T-helper 2 cell (primary cell): ENCODE measurements around the gene PKP3.
"Not testable (repeated sequence)": the region's sequence is repeated elsewhere in the genome, so short reads cannot be mapped to it uniquely, and the experiment has no call there.

ENCODE experiments used
- DNase-seq, 5 experiments: peaks; one replicate each; pipeline versions ENCODE4 v3.0.0 to v3.0.0-alpha.2; 2012 to 2022

The PKP3 gene

DNA sequence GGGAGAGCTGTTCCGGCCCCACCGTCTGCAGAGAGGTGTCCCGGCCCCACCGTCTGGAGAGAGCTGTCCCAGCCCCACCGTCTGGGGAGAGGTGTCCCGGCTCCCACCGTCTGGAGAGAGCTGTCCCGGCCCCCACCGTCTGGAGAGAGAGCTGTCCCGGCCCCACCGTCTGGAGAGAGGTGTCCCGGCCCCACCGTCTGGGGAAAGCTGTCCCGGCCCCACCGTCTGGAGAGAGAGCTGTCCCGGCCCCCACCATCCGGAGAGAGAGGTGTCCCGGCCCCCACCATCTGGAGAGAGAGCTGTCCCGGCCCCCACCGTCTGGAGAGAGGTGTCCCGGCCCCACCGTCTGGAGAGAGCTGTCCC is 30.6 kb upstream of the PKP3 start:
- not testable (repeated sequence) for DNase-seq

DNA sequence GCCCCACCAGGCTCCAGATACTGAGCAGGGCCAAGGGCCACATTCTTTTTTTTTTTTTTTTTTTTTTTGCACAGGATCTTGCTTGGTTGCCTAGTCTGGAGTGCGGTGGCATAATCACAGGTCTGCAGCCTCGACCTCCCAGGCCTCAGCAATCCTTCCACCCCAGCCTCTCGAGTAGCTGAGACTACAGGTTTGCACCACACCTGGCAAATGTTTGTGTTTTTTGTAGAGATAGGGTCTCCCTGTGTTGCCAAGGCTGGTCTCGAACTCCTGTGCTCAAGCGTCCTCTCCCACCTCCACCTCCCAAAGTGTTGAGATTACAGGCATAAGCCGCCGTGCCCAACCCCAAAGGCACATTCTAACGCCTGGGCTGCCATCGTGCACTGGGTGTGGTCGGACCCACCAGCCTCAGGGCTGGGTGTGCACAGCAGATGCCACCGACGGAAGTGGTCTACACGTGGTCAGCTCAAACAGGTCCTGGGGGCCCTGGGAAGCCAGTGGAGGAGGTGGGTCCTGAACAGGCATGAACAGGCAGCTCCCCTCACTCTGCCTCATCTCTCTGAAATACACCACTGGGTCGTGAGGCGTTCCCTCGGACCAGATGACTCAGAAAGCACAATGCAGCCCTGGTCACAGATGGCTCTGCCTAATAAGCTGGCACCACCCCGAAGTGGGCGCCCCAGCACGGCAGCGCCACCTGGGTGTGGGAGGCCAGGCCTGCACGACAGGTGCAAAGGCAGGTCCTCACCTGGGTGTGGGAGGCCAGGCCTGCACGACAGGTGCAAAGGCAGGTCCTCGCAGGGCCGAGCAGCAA is 29.9 kb upstream of the PKP3 start:
- peak; percentile 37 to 64 (median 59) for DNase-seq

DNA sequence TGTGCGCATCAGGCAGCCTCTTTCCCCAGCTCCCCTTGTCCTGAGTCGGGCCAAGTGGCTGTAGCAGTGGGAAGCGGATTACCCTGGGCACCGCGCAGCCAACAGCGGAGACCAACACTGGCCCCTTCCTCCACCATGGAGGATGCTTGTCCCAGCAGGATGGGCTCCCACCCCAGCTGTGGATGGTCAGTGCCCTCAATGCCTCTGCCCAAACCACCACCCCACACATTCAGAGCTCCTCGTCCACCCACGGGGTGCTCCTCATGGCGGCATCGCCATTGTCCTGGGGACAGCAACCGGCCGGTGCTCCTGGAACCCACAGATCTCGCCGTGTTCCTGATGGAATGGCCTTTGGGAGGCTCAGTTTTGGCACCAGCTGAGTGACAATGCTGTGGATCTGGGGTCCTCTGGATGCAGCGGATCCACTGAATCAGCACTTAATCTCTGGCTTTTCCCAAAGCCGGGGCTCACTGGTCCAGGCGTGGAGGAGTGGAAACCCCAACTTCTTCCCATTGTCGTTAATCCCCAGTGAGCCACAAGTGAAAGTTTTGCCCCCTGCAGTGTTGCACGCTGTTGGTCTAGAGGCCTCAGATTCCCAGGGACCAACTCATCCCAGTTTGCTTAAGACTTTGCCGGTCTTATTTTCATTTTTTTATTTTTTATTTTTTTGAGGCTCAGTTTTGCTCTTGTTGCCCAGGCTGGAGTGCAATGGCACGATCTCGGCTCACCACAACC is 28.9 kb upstream of the PKP3 start:
- DNase-seq, result no peak

DNA sequence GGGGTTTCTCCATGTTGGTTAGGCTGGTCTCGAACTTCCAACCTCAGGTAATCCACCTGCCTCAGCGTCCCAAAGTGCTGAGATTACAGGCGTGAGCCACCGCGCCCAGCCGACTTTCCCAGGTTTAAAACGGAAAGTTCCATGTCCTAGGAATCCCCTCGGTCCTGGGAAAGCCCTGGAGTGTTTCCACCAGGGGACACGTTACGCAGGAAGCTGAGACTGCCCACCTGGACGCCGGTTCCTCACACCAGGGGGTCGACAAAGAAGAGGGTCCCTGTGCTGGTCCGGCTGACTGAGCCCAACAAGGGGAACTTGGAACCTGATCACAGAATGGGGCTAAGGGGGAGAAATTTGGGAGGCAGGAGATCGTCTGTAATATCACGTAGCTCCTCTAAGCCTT is 28.2 kb upstream of the PKP3 start:
- DNase-seq, result no peak

DNA sequence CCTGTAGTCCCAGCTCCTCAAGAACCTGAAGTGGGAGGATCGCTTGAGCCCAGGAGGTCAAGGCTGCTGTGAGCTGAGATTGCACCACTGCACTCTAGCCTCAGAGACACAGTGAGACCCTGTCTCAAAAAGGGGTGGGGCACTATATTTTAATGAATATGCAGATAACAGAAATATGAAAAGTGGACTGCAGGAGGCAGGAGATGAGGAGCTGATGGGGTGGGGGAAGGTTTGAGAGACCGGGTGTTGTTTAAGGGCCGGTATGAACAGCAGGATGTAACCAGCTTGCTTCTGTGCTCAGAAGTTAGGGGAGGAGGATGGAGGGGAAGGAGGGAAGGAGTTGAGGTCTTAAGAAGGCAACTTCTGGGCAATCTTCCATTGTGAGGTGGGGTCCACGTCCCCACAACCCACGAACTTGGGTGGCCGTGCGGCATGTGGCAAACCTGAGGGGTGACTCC is 26.0 kb upstream of the PKP3 start:
- peak in 1 of 5 experiments; percentile 22 for DNase-seq

DNA sequence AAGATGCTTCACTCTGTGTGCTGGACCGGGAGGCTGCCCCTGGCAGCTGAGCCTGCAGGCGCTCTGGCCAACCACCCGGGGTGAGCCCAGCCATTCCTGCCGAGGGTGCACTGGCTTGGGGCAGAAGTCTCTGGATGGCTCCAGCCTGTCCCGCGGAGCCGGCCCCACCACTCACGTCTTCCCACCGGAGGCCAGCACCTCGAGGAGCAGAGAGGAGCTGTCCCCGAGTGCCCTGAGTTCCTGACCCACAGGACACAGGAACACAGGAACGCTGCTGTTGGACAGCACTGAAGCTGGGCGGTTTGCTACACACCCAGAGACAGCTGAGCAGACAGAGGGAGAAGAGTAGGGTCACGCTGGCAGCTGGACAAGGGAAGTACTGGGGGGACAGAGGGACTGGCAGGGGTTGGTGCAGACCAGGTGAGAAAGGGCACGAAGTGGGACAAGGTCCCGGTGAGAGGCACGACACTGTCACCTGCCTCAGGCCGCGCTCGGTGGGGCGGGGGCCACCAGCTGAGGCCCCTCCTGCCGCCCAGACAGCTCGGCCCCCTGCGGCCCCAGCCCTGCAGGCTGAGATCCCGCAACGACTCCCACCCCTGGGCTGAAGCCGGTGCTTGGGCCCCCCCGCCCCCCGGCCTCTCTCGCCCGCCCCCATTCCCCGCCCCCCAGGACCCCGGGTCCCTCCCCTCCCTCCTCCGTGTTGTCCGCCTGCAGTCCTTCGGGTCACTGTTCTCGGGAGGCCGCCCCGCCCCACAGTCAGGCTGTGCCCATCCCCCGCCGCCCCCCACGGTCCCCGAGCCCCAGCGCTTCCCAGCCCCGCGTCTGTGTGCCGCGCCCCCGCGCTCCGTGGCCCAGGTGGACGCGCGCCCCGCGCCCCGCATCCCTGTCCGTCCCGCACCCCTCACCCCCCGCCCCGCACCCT is 25.3 kb upstream of the PKP3 start:
- peak in 1 of 5 experiments; percentile 3 for DNase-seq

DNA sequence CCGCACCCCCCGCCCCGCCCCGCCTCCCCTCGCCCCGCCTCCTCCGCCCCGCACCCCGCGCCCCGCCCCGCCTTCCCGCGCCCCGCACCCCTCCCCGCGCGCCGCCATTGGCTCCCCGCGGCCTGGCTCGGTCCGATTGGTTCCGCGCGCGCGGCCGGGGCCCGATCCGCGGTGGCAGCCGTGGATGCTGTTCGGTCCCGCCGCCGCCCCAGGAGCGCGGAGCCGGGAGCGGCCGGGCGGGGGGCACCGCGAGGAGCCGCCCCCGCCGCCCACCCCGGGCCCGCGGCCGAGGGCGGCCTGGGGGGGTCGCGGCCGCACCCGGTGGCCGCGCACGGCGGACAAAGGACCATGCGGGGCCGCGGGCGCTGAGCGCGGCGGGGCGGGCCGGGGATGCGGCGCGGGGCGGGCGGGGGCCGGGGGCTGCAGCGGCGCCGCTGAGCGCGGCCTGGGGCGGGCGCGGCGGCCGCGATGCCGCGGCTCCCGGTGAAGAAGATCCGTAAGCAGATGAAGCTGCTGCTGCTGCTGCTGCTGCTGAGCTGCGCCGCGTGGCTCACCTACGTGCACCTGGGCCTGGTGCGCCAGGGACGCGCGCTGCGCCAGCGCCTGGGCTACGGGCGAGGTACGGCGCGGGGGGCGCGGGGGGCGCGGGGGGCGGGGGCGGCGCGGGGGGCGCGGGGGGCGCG is 24.5 kb upstream of the PKP3 start, which contains the start of gene B4GALNT4:
Gene B4GALNT4 (plus strand): TSS at position 164 of the 683 bp plus-strand sequence. CDS start 305 bp downstream, at position 469.
- DNase-seq, result peak in 2 of 5 experiments; percentile 33 to 43

DNA sequence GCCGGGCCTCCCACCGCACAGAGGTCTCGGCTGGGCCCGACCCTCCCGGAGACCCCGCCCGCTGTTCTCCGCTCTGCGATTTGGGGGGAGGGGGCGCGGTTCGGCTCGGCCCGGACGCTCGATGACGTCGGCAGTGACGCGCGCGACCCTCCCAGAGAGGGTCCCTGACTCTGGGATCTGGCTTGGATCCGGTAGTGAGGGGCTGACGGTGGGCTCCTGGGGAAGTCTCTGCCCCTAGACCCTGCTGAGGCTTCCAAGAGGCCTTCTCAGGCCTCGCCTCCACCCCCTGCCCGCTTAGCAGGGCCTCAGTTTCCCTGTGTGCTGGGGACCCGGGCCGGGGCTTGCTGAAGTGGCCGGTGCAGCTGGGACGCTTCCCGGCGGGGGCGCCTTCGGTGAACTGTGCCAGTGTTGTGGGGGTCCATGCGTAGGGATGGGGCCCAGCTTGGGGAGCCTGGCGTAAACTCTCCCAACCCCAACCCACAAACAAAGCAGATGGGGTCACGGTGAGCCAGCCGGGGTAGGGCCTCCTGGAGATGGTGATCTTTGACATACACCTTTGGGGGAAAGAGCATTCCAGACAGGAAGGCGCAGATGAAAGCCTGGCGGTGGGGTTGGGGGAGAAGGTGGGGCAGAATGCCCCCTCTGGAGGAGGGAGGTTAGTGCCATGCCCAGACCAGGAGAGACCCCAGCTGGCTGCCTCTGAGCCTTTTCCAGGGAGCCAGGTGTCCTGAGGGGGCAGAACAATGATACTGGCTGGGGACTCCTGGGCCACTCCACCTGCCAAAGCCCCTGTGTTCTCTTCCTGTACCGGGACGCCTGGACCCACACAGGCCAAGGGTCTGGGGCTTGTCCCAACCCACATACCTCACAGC is 23.7 kb upstream of the PKP3 start:
- DNase-seq, result no peak

DNA sequence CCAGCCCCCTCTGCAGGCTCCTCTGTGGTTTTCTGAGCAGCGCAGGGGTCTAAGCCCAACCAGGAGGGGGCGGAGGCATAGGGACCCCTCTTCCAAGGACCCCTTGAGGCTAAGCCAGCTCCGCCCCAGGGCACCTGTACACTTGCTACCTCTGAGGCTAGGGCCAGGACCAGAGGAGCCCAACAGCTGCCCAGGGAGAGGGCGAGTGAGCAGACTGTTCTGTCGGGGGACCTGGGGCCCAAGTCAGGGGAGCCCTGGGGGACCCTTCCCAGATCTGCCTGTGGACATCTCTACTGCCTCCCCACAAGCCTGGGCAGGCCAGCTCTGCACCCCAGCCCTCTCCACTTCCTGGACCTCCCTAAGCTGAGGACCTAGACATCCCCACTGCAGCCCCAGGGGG is 23.0 kb upstream of the PKP3 start:
- DNase-seq, result no peak

DNA sequence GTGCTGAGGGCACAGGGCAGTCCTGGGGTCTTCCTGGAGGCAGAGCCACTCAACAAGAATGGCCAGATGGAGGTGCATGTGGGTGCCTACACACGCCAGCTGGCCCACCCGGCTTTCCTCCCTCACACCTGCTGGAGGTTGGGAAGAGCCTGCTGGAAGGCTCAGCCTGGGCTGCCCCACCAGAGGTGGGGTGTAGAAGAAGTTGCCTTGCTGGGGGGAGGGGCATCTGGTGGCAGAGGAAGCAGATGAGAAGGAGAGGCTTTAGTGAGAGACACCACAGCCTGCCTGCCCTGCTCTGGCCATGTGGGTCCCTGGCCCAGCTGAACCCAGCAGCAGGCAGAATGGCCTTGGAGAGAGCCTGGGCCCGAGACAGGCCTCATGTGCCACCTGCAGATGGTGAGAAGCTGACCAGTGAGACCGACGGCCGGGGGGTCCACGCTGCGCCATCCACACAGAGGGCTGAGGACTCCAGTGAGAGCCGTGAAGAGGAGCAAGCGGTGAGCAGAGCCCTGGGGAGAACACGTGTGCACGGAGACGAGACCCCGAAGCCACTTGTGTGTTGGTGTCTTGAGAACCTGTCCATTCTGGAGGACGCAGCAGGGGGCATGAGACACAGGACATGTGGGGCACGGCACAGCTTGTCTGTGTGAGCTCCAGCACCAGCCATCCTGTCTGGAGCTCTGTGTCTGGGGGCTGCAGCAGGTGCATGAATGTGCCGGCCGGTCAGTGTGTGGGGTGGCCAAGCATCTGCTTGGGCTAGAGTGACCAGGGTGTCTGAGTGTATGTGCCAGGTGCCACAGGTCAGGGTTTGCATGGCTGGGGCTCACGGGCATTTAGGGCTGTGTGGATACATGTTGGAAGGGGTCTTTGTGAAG is 22.1 kb upstream of the PKP3 start:
- no peak for DNase-seq

DNA sequence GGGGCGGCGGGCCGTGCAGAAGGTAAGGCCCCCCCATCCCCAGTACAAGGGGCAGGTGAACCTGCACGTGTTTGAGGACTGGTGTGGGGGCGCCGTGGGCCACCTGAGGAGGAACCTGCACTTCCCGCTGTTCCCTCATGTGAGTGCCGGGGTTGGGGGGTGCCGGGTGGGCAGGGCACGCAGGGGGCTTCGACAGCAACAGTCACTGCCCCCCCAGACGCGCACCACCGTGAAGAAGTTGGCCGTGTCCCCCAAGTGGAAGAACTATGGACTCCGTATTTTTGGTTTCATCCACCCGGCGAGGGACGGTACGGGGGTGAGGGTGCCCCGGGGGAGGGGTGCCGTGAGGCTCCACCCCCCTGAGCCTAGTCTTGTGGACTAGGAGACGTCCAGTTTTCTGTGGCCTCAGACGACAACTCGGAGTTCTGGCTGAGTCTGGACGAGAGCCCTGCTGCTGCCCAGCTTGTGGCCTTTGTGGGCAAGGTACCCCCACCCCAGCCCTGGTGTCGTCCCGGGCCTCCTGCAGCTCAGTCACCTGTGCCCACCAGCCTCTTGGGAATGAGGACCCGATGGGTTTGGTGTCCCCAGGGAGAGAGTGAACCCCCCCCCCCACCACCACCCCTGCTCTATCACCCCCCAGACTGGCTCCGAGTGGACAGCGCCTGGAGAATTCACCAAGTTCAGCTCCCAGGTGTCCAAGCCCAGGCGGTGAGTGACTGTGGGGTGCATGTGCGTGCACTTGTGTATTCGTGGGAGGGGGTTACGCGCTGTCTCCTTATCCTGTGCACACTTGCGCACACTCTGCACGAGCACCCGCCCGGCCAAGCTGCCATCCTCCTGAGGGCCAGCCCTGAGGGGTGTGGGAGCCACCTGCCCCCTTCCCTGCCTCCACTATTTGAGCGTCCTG is 20.9 kb upstream of the PKP3 start:
- no peak for DNase-seq

DNA sequence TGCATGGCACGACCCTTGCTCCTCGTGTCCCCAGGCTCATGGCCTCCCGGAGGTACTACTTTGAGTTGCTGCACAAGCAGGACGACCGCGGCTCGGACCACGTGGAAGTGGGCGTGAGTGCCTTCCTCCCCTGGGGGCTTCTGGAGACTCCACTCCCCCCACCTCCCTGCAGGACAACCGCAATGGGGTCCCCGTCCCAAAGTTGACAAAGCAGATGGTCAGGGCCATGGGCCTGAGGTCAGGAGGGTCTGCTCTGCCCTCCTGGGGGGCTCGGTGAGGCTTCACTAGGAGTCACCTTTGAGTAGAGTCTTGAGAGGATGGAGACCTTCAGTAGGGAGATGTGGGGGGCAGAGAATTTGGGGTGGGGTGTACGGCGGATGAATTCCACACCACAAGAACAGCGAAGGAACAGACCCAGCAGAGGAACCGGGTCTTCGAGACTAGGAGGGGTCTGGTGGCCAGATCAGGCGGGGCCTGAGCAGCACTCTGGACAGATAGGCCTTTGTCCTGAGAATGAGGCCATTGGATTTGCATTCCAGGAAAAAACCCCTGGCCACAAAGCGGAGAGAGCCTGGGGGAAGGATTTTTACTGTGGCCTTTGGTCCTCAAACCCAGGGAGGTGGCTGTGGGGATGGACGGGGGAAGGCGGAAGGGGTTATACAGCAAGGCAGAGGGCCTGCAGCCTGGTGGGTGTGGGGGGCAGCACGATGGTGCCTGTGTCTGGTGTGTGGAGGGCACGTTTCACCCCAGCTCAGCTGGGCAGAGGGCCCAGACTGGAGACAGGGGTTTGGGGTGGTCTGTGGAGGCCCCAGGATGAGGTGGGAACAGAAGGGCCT is 20.1 kb upstream of the PKP3 start:
- DNase-seq, result no peak

DNA sequence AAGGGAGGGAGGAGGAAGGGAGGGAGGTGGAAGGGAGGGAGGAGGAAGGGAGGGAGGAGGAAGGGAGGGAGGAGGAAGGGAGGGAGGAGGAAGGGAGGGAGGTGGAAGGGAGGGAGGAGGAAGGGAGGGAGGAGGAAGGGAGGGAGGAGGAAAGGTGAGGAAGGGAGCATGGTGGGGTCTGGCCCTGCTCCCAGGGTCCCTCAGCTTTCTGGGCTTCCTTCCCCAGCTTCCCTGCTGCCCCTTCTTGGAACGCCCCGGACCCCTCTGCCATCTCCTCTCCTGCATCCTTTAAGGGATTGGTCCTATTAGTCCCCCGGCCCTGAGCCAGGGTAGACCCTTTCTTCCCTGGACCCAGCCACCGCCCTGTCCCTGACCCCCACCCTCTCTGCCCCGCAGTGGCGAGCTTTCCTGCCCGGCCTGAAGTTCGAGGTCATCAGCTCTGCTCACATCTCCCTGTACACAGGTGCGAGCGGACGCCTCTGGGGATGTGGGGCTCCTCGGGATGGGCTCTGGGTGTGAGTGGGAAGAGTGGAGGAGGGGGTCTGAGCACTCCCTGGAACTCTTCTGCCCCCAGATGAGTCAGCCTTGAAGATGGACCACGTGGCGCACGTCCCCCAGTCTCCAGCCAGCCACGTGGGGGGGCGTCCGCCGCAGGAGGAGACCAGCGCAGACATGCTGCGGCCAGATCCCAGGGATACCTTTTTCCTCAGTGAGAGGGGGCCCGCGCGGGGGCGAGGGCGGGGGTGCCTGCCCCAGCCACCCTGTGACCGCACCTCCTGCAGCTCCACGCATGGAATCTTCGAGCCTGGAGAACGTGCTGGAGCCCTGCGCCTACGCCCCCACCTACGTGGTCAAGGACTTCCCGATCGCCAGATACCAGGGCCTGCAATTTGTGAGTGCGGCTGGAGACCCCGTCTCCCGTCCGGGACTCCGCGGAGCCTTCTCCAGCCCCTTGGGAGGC is 18.7 kb upstream of the PKP3 start:
- DNase-seq, result no peak

DNA sequence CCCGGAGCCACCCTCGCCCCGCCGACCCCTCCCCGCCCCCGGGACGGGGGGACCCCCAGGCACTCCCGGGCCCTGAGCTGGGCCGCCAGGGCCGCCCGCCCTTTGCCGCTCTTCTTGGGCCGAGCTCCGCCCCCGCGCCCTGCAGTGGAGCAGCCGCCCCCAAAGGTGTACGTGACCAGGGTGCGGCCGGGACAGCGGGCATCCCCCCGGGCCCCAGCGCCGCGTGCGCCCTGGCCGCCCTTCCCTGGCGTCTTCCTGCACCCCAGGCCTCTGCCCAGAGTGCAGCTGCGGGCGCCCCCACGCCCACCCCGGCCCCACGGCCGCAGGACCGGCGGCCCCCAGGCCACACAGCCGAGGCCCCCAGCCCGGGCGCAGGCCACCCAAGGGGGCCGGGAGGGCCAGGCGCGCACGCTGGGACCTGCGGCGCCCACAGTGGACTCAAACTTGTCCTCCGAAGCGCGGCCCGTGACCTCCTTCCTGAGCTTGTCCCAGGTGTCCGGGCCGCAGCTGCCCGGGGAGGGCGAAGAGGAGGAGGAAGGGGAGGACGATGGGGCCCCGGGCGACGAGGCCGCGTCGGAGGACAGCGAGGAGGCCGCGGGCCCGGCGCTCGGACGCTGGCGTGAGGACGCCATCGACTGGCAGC is 17.4 kb upstream of the PKP3 start:
- DNase-seq, result no peak

DNA sequence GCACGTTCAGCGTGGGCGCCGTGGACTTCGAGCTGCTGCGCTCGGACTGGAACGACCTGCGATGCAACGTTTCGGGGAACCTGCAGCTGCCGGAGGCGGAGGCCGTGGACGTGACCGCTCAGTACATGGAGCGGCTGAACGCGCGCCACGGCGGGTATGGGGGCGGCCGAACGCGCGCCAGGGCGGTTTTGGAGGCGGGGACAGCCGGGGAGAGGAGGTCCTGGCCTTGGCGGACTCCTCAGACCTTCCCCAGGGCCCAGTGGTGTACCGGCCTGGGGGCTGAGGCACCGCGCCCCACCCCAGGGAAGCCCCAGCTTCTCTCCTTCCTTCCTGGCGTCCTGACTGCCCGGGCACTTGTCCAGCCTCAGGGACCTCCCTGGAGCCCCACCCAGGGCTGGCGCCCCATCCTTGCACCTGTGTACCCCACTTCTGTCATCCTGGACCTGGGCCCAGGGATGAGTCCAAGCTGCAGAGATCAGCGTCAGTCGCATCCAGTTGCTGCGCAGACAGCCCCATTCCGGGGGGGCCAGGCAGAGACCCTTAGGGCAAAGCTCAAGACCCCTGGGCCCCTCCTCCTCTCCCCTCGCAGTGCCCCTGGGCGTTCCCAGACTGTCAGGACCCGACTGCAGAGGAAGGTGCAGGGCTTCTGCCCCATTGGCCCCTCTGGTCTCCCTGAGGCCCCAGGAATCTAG is 16.7 kb upstream of the PKP3 start:
- DNase-seq, result no peak
